HCT116 (cell line): ENCODE data around the gene RILPL1. TPM values are rescaled to one million over a fixed set of nuclear protein-coding genes. Genes with fewer than 3 reads are reported as not detected.

ENCODE experiments used
- ATAC-seq: fragments of 200-7000 bp; cut with Tn5 transposase; 2 replicates; pipeline ENCODE4 v1.9.1; 2020; ENCODE audit warnings: mild to moderate bottlenecking, moderate library complexity
- BruUV-seq: library from RNA; stranded (reverse); fragments of 400-500 nt; replicated peaks from 2 replicates; lab custom pipeline; 2021; lab: Mats Ljungman, UMichigan
- CTCF ChIA-PET: fragments of 300-600 bp; sonication (Branson Sonifier 250); formaldehyde crosslinking; loops from one replicate; lab custom pipeline; 2021; ENCODE audit warnings: antibody characterized with exemption; lab: Charles Lee
- POLR2A ChIA-PET: fragments of 300-600, 350-600 bp; sonication (Branson Sonifier 250); formaldehyde crosslinking; loops from one replicate; lab custom pipeline; 2021; ENCODE audit warnings: antibody characterized with exemption; lab: Charles Lee
- RAD21 ChIA-PET, 2 experiments: fragments of 300-600 bp; sonication (Branson Sonifier 250); formaldehyde crosslinking; loops; one replicate each; lab custom pipeline; 2023; ENCODE audit warnings: low total read pairs in 2 of 2; ENCODE audit not compliant: uncharacterized antibody in 2 of 2, unreplicated experiment in 2 of 2, low non-redundant PET in 1 of 2; lab: Charles Lee
- DNase-seq: peaks from one replicate; pipeline ENCODE4 v3.0.0-alpha.2; 2010; ENCODE audit warnings: low read depth, low spot score
- H2AFZ ChIP-seq: fragments of 200-600 bp; shearing (Covaris generic), sonication (generic); 2 replicates; pipeline ENCODE4 v1.6.1; 2017; ENCODE audit warnings: low read depth, mixed run types, mixed read lengths, antibody characterized with exemption, low read length; ENCODE audit not compliant: poor library complexity, severe bottlenecking
- H3K27ac ChIP-seq: 2 replicates; pipeline ENCODE4 v1.5.1; 2012; ENCODE audit warnings: low read depth, low read length
- H3K27me3 ChIP-seq: fragments of 200-600 bp; sonication (generic); 2 replicates; pipeline ENCODE4 v1.6.1; 2016; ENCODE audit warnings: mixed run types, low read length, mixed read lengths; ENCODE audit not compliant: insufficient read depth
- H3K36me3 ChIP-seq, 2 experiments: fragments of 200-500 bp in 1 of 2; fragments of 200-600 bp in 1 of 2; sonication (Bioruptor generic) in 1 of 2; sonication (generic) in 1 of 2; 2 replicates each; pipeline versions ENCODE4 v1.5.1 to v1.6.1; 2014 to 2016; ENCODE audit warnings: low read length in 2 of 2, inconsistent platforms in 1 of 2, mixed read lengths in 1 of 2, mixed run types in 1 of 2; ENCODE audit not compliant: insufficient read depth in 2 of 2, control insufficient read depth in 1 of 2
- H3K4me1 ChIP-seq, 2 experiments: fragments of 200-600 bp in 1 of 2; sonication (generic) in 1 of 2; 2 replicates each; pipeline versions ENCODE4 v1.5.1 to v1.6.1; 2012 to 2017; ENCODE audit warnings: low read length in 2 of 2, inconsistent platforms in 1 of 2, mild to moderate bottlenecking in 1 of 2, mixed read lengths in 1 of 2, mixed run types in 1 of 2, moderate library complexity in 1 of 2; ENCODE audit not compliant: insufficient read depth in 2 of 2, control insufficient read depth in 1 of 2
- H3K4me2 ChIP-seq: fragments of 200-600 bp; sonication (generic); 2 replicates; pipeline ENCODE4 v1.6.1; 2017; ENCODE audit warnings: mixed run types, low read length, mixed read lengths
- H3K4me3 ChIP-seq, 2 experiments: fragments of 200-600 bp in 1 of 2; sonication (generic) in 1 of 2; replicated peaks in 1 of 2; 2 replicates each; pipeline ENCODE4 v1.5.1; 2011 to 2016; ENCODE audit warnings: low read length in 2 of 2, control low read depth in 1 of 2, low read depth in 1 of 2, mild to moderate bottlenecking in 1 of 2, mixed read lengths in 1 of 2, mixed run types in 1 of 2
- H3K79me2 ChIP-seq: fragments of 200-600 bp; sonication (generic); 2 replicates; pipeline ENCODE4 v1.6.1; 2017; ENCODE audit warnings: mild to moderate bottlenecking, mixed run types, low read length, moderate library complexity, mixed read lengths; ENCODE audit not compliant: insufficient read depth
- H3K9ac ChIP-seq: fragments of 200-600 bp; sonication (generic); 2 replicates; pipeline ENCODE4 v1.6.1; 2016; ENCODE audit warnings: low read length, mixed read lengths
- H3K9me2 ChIP-seq: fragments of 200-600 bp; sonication (generic), shearing (Covaris generic); 2 replicates; pipeline ENCODE4 v1.6.1; 2017; ENCODE audit warnings: mixed run types, mild to moderate bottlenecking, moderate library complexity; ENCODE audit not compliant: insufficient read depth
- H3K9me3 ChIP-seq, 2 experiments: fragments of 200-500 bp in 1 of 2; fragments of 200-600 bp in 1 of 2; sonication (Bioruptor generic) in 1 of 2; sonication (generic) in 1 of 2; 2 replicates each; pipeline ENCODE4 v1.6.1; 2014 to 2017; ENCODE audit warnings: low read length in 2 of 2, mixed read lengths in 2 of 2, inconsistent platforms in 1 of 2, low read depth in 1 of 2, mild to moderate bottlenecking in 1 of 2, mixed run types in 1 of 2, moderate library complexity in 1 of 2; ENCODE audit not compliant: control insufficient read depth in 1 of 2, insufficient read depth in 1 of 2
- H4K20me1 ChIP-seq: fragments of 200-600 bp; sonication (generic), shearing (Covaris generic); 2 replicates; pipeline ENCODE4 v1.6.1; 2017; ENCODE audit warnings: mixed run types, mild to moderate bottlenecking, moderate library complexity; ENCODE audit not compliant: insufficient read depth
- CBX3 ChIP-seq: IDR thresholded peaks from 2 replicates; pipeline ENCODE4 v1.6.1; 2012; ENCODE audit warnings: low read depth
- CEBPB ChIP-seq: IDR thresholded peaks from 2 replicates; pipeline ENCODE4 v1.6.1; 2012; ENCODE audit warnings: low read depth
- EGR1 ChIP-seq: IDR thresholded peaks from 2 replicates; pipeline ENCODE4 v1.6.1; 2012; ENCODE audit warnings: low read depth
- ELF1 ChIP-seq: IDR thresholded peaks from 2 replicates; pipeline ENCODE4 v1.6.1; 2012; ENCODE audit warnings: low read depth, borderline replicate concordance
- EZH2 ChIP-seq: fragments of 200-600 bp; sonication (generic); IDR thresholded peaks from 2 replicates; pipeline ENCODE4 v1.6.1; 2017; ENCODE audit warnings: antibody characterized with exemption, mixed run types
- EZH2phosphoT487 ChIP-seq: fragments of 200-600 bp; IDR thresholded peaks from 2 replicates; pipeline ENCODE4 v1.6.1; 2018; ENCODE audit warnings: antibody characterized with exemption, borderline replicate concordance
- POLR2AphosphoS5 ChIP-seq: IDR thresholded peaks from 2 replicates; pipeline ENCODE4 v1.6.1; 2011; ENCODE audit warnings: mild to moderate bottlenecking, low read depth, low read length, moderate library complexity
- RAD21 ChIP-seq: IDR thresholded peaks from 2 replicates; pipeline ENCODE4 v1.6.1; 2012; ENCODE audit warnings: low read depth, mild to moderate bottlenecking
- SIN3A ChIP-seq: IDR thresholded peaks from 2 replicates; pipeline ENCODE4 v1.6.1; 2012; ENCODE audit warnings: low read depth
- SP1 ChIP-seq: IDR thresholded peaks from 2 replicates; pipeline ENCODE4 v1.6.1; 2012; ENCODE audit warnings: low read depth
- SRF ChIP-seq: IDR thresholded peaks from 2 replicates; pipeline ENCODE4 v1.6.1; 2012; ENCODE audit warnings: low read depth
- TCF7L2 ChIP-seq: IDR thresholded peaks from 2 replicates; pipeline ENCODE4 v1.7.0; 2011; ENCODE audit warnings: borderline replicate concordance, inconsistent platforms; ENCODE audit not compliant: insufficient read depth, insufficient read length; ENCODE audit errors: extremely low read depth
- ZNF274 ChIP-seq: fragments of 200-500 bp; sonication (Bioruptor generic); IDR thresholded peaks from 2 replicates; pipeline ENCODE4 v1.6.1; 2014; ENCODE audit warnings: mild to moderate bottlenecking, low read depth, low read length, inconsistent platforms
- intact Hi-C: fragments of 100-400 bp; cut with micrococcal nuclease; formaldehyde crosslinking; loops from 2 replicates; pipeline ENCODE4 v1.10.0; 2022
- total RNA-seq: library from RNA; stranded (reverse); gene quantifications from one replicate; pipeline ENCODE4 v1.2.1, GENCODE V29; 2021; ENCODE audit not compliant: unreplicated experiment
- TF ChIP-seq, protein P1 (sequence below): IDR thresholded peaks from 2 replicates; pipeline ENCODE4 v1.6.1; 2012; ENCODE audit warnings: low read depth
- TF ChIP-seq, protein P2 (sequence below): IDR thresholded peaks from 2 replicates; pipeline ENCODE4 v1.6.1; 2012
- TF ChIP-seq, protein P3 (sequence below): IDR thresholded peaks from 2 replicates; pipeline ENCODE4 v1.6.1; 2012
- TF ChIP-seq, protein P4 (sequence below), 3 experiments: fragments of 200-600 bp in 1 of 3; sonication (generic) in 1 of 3; IDR thresholded peaks in 2 of 3; conservative IDR thresholded peaks in 1 of 3; 2 replicates each; pipeline ENCODE4 v1.5.1; 2012 to 2017; ENCODE audit warnings: low read depth in 2 of 3, low read length in 2 of 3, antibody characterized with exemption in 1 of 3, borderline replicate concordance in 1 of 3, control low read depth in 1 of 3, mild to moderate bottlenecking in 1 of 3, mixed read lengths in 1 of 3, mixed run types in 1 of 3, moderate library complexity in 1 of 3; ENCODE audit not compliant: insufficient read depth in 1 of 3
- TF ChIP-seq, protein P5 (sequence below): IDR thresholded peaks from 2 replicates; pipeline ENCODE4 v1.6.1; 2011; ENCODE audit warnings: mild to moderate bottlenecking, low read length, moderate library complexity; ENCODE audit not compliant: insufficient replicate concordance; ENCODE audit errors: extremely low read depth

The RILPL1 gene
- total RNA-seq, 1 experiment from 2014 or later, result 11.8 TPM

DNA sequence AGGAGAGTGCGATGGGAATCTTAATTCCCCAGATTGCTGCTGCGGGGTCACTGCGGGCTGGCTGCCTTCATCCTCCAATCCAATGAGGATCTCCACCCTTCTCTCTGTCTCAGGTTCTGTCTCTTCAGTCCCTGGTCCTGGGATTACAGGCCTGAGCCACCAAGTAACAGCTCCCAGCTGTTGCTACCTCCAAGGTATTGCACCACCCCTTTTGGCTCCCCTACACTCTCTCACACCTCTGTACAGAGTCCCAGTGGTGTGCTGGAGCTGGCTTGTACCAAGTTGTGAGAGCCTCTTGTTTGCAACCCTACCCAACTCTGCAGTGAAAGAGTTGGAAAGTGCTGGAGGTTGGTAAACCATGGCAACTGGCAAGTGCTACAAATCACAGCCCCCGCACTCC lies 10.0 kb upstream of the RILPL1 start:
- ChIA-PET RAD21 (no interaction called here), CTCF (no interaction called here), POLR2A (no interaction called here)
- Histone ChIP-seq H2AFZ (no peak overlapping the region), H3K9me2 (no peaks in the 10 kb centered on the region), H4K20me1 (no peaks in the 10 kb centered on the region), H3K4me3 (no peak overlapping the region), H3K79me2 (no peaks in the 10 kb centered on the region), H3K27me3 (no peaks in the 10 kb centered on the region), H3K36me3 (no peaks in the 10 kb centered on the region), H3K4me1 (peaks cover 0 to 5% of the 10 kb centered on the region in 2 experiments; a peak in 1 of 4 replicates), H3K4me2 (no peak overlapping the region), H3K27ac (no peak overlapping the region), H3K9ac (no peak overlapping the region), H3K9me3 (no peaks in the 10 kb centered on the region)
- ATAC-seq, result no peak
- intact Hi-C loops, result no loop called here
- DNase-seq, result no peak
- TF ChIP-seq SRF, result no peak
- TF ChIP-seq EGR1, result no peak
- no peak for TF ChIP-seq ZNF274
- TF ChIP-seq, protein P1, sequence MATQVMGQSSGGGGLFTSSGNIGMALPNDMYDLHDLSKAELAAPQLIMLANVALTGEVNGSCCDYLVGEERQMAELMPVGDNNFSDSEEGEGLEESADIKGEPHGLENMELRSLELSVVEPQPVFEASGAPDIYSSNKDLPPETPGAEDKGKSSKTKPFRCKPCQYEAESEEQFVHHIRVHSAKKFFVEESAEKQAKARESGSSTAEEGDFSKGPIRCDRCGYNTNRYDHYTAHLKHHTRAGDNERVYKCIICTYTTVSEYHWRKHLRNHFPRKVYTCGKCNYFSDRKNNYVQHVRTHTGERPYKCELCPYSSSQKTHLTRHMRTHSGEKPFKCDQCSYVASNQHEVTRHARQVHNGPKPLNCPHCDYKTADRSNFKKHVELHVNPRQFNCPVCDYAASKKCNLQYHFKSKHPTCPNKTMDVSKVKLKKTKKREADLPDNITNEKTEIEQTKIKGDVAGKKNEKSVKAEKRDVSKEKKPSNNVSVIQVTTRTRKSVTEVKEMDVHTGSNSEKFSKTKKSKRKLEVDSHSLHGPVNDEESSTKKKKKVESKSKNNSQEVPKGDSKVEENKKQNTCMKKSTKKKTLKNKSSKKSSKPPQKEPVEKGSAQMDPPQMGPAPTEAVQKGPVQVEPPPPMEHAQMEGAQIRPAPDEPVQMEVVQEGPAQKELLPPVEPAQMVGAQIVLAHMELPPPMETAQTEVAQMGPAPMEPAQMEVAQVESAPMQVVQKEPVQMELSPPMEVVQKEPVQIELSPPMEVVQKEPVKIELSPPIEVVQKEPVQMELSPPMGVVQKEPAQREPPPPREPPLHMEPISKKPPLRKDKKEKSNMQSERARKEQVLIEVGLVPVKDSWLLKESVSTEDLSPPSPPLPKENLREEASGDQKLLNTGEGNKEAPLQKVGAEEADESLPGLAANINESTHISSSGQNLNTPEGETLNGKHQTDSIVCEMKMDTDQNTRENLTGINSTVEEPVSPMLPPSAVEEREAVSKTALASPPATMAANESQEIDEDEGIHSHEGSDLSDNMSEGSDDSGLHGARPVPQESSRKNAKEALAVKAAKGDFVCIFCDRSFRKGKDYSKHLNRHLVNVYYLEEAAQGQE, result no peak
- no peak for TF ChIP-seq ELF1
- TF ChIP-seq, protein P2, sequence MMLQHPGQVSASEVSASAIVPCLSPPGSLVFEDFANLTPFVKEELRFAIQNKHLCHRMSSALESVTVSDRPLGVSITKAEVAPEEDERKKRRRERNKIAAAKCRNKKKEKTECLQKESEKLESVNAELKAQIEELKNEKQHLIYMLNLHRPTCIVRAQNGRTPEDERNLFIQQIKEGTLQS, result no peak
- no peak for TF ChIP-seq SIN3A
- no peak for TF ChIP-seq CEBPB
- no peak for TF ChIP-seq TCF7L2
- no peak for TF ChIP-seq POLR2AphosphoS5
- TF ChIP-seq RAD21, result no peak
- TF ChIP-seq SP1, result no peak
- no peak for TF ChIP-seq EZH2phosphoT487
- TF ChIP-seq, protein P3, sequence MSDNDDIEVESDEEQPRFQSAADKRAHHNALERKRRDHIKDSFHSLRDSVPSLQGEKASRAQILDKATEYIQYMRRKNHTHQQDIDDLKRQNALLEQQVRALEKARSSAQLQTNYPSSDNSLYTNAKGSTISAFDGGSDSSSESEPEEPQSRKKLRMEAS, result no peak
- TF ChIP-seq EZH2, result no peak
- TF ChIP-seq CBX3, result no peak
- TF ChIP-seq, protein P4, sequence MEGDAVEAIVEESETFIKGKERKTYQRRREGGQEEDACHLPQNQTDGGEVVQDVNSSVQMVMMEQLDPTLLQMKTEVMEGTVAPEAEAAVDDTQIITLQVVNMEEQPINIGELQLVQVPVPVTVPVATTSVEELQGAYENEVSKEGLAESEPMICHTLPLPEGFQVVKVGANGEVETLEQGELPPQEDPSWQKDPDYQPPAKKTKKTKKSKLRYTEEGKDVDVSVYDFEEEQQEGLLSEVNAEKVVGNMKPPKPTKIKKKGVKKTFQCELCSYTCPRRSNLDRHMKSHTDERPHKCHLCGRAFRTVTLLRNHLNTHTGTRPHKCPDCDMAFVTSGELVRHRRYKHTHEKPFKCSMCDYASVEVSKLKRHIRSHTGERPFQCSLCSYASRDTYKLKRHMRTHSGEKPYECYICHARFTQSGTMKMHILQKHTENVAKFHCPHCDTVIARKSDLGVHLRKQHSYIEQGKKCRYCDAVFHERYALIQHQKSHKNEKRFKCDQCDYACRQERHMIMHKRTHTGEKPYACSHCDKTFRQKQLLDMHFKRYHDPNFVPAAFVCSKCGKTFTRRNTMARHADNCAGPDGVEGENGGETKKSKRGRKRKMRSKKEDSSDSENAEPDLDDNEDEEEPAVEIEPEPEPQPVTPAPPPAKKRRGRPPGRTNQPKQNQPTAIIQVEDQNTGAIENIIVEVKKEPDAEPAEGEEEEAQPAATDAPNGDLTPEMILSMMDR (IDR thresholded peaks at IDR 0.05 in 2 of 3, conservative IDR thresholded peaks at IDR 0.05 in 1 of 3; ENCODE audit: borderline replicate concordance in 1 of 3, insufficient read depth in 1 of 3, low read depth in 2 of 3, low read length in 2 of 3), result no peak
- TF ChIP-seq, protein P5, sequence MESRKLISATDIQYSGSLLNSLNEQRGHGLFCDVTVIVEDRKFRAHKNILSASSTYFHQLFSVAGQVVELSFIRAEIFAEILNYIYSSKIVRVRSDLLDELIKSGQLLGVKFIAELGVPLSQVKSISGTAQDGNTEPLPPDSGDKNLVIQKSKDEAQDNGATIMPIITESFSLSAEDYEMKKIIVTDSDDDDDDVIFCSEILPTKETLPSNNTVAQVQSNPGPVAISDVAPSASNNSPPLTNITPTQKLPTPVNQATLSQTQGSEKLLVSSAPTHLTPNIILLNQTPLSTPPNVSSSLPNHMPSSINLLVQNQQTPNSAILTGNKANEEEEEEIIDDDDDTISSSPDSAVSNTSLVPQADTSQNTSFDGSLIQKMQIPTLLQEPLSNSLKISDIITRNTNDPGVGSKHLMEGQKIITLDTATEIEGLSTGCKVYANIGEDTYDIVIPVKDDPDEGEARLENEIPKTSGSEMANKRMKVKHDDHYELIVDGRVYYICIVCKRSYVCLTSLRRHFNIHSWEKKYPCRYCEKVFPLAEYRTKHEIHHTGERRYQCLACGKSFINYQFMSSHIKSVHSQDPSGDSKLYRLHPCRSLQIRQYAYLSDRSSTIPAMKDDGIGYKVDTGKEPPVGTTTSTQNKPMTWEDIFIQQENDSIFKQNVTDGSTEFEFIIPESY, result no peak
- no TSS peak for BruUV-seq
